H9 (cell line): ENCODE data around the gene ARMC12. TPM values are rescaled to one million over a fixed set of nuclear protein-coding genes. Genes with fewer than 3 reads are reported as not detected.

Experiments
- DNase-seq: peaks from one replicate; pipeline ENCODE4 v3.0.0-alpha.2; 2017
- H2AFZ ChIP-seq: one replicate; pipeline ENCODE4 v1.6.1; 2013; ENCODE audit warnings: mild to moderate bottlenecking, low read length, control low read depth, moderate library complexity
- H2AK5ac ChIP-seq: 2 replicates; pipeline ENCODE4 v1.6.1; 2013; ENCODE audit warnings: low read length, control low read depth, mixed read lengths; ENCODE audit not compliant: insufficient read length
- H2BK120ac ChIP-seq: one replicate; pipeline ENCODE4 v1.6.1; 2013; ENCODE audit warnings: low read depth, mild to moderate bottlenecking, low read length, control low read depth, inconsistent platforms; ENCODE audit not compliant: poor library complexity, severe bottlenecking
- H2BK12ac ChIP-seq: 2 replicates; pipeline ENCODE4 v1.6.1; 2013; ENCODE audit warnings: low read length, control low read depth, mixed read lengths, low read depth; ENCODE audit not compliant: insufficient read length
- H2BK15ac ChIP-seq: 2 replicates; pipeline ENCODE4 v1.6.1; 2013; ENCODE audit warnings: low read depth, low read length, control low read depth
- H2BK20ac ChIP-seq: one replicate; pipeline ENCODE4 v1.6.1; 2013; ENCODE audit warnings: low read depth, mild to moderate bottlenecking, low read length, control low read depth, inconsistent platforms; ENCODE audit not compliant: poor library complexity, severe bottlenecking
- H2BK5ac ChIP-seq: 2 replicates; pipeline ENCODE4 v1.6.1; 2013; ENCODE audit warnings: low read length, control low read depth, mixed read lengths; ENCODE audit not compliant: insufficient read length
- H3K14ac ChIP-seq: 2 replicates; pipeline ENCODE4 v1.6.1; 2013; ENCODE audit warnings: low read length, control low read depth; ENCODE audit not compliant: insufficient read depth
- H3K18ac ChIP-seq: 2 replicates; pipeline ENCODE4 v1.6.1; 2013; ENCODE audit warnings: low read depth, mild to moderate bottlenecking, mixed read lengths, low read length, control low read depth; ENCODE audit not compliant: insufficient read length
- H3K23ac ChIP-seq: 2 replicates; pipeline ENCODE4 v1.6.1; 2013; ENCODE audit warnings: low read length, control low read depth, mixed read lengths, low read depth; ENCODE audit not compliant: insufficient read length
- H3K23me2 ChIP-seq: 2 replicates; pipeline ENCODE4 v1.6.1; 2013; ENCODE audit warnings: low read depth, mild to moderate bottlenecking, mixed read lengths, low read length, control low read depth; ENCODE audit not compliant: insufficient read length, poor library complexity, severe bottlenecking
- H3K27ac ChIP-seq: 2 replicates; pipeline ENCODE4 v1.5.1; 2013; ENCODE audit warnings: low read length, control low read depth, mixed read lengths, low read depth; ENCODE audit not compliant: insufficient read length
- H3K27me3 ChIP-seq: 2 replicates; pipeline ENCODE4 v1.6.1; 2013; ENCODE audit warnings: low read length, control low read depth, inconsistent platforms; ENCODE audit not compliant: insufficient read depth
- H3K4ac ChIP-seq: 2 replicates; pipeline ENCODE4 v1.6.1; 2013; ENCODE audit warnings: low read depth, mild to moderate bottlenecking, control low read depth, inconsistent platforms, low read length, moderate library complexity
- H3K4me1 ChIP-seq: 2 replicates; pipeline ENCODE4 v1.6.1; 2013; ENCODE audit warnings: low read length, control low read depth, inconsistent platforms; ENCODE audit not compliant: insufficient read depth
- H3K4me2 ChIP-seq: 2 replicates; pipeline ENCODE4 v1.6.1; 2013; ENCODE audit warnings: low read length, control low read depth, mixed read lengths; ENCODE audit not compliant: insufficient read length, insufficient read depth
- H3K56ac ChIP-seq: 2 replicates; pipeline ENCODE4 v1.6.1; 2013; ENCODE audit warnings: low read depth, mild to moderate bottlenecking, mixed read lengths, low read length, control low read depth; ENCODE audit not compliant: insufficient read length
- H3K79me1 ChIP-seq: 2 replicates; pipeline ENCODE4 v1.6.1; 2013; ENCODE audit warnings: low read depth, mild to moderate bottlenecking, moderate library complexity, low read length, control low read depth, inconsistent platforms; ENCODE audit not compliant: insufficient read depth, poor library complexity, severe bottlenecking
- H3K79me2 ChIP-seq: 2 replicates; pipeline ENCODE4 v1.6.1; 2013; ENCODE audit warnings: low read length, control low read depth, inconsistent platforms; ENCODE audit not compliant: insufficient read depth
- H3K9ac ChIP-seq: 2 replicates; pipeline ENCODE4 v1.6.1; 2013; ENCODE audit warnings: low read length, control low read depth, mixed read lengths; ENCODE audit not compliant: insufficient read length; ENCODE audit errors: extremely low read depth
- H3K9me3 ChIP-seq: one replicate; pipeline ENCODE4 v1.6.1; 2013; ENCODE audit warnings: low read depth, low read length, inconsistent platforms; ENCODE audit not compliant: control insufficient read depth
- H3T11ph ChIP-seq: one replicate; pipeline ENCODE4 v1.6.1; 2013; ENCODE audit warnings: mild to moderate bottlenecking, low read length, control low read depth, inconsistent platforms
- H4K20me1 ChIP-seq: one replicate; pipeline ENCODE4 v1.6.1; 2013; ENCODE audit not compliant: control insufficient read depth, insufficient read length, insufficient read depth
- H4K5ac ChIP-seq: 2 replicates; pipeline ENCODE4 v1.6.1; 2013; ENCODE audit warnings: low read depth, mild to moderate bottlenecking, mixed read lengths, low read length, control low read depth; ENCODE audit not compliant: insufficient read length
- H4K8ac ChIP-seq: replicated peaks from 2 replicates; pipeline ENCODE4 v1.6.1; 2013; ENCODE audit warnings: low read length, control low read depth, mixed read lengths, low read depth; ENCODE audit not compliant: insufficient read length
- H4K91ac ChIP-seq: 2 replicates; pipeline ENCODE4 v1.6.1; 2013; ENCODE audit warnings: low read depth, mild to moderate bottlenecking, moderate library complexity, mixed read lengths, low read length, control low read depth; ENCODE audit not compliant: insufficient read length
- H3K27ac Mint-ChIP-seq, 3 experiments: 2 replicates in 2 of 3; 3 replicates in 1 of 3; pipeline ENCODE4 v1.8.0; 2020 to 2021; ENCODE audit warnings: mixed read lengths in 3 of 3, mild to moderate bottlenecking in 1 of 3, moderate library complexity in 1 of 3
- H3K27me3 Mint-ChIP-seq: 2 replicates; pipeline ENCODE4 v1.8.0; 2021; ENCODE audit warnings: low read depth, mild to moderate bottlenecking, moderate library complexity, mixed read lengths
- H3K36me3 Mint-ChIP-seq, 3 experiments: 2 replicates in 2 of 3; 3 replicates in 1 of 3; pipeline ENCODE4 v1.8.0; 2020 to 2021; ENCODE audit warnings: low read depth in 3 of 3, mixed read lengths in 3 of 3; ENCODE audit not compliant: insufficient read depth in 1 of 3
- H3K4me1 Mint-ChIP-seq, 2 experiments: 2 replicates each; pipeline ENCODE4 v1.8.0; 2020; ENCODE audit warnings: mixed read lengths in 2 of 2
- H3K4me3 Mint-ChIP-seq, 2 experiments: 2 replicates in 1 of 2; 3 replicates in 1 of 2; pipeline ENCODE4 v1.8.0; 2020 to 2021; ENCODE audit warnings: mild to moderate bottlenecking in 2 of 2, mixed read lengths in 2 of 2, moderate library complexity in 1 of 2
- H3K9me3 Mint-ChIP-seq, 2 experiments: 2 replicates in 1 of 2; 3 replicates in 1 of 2; pipeline ENCODE4 v1.8.0; 2020; ENCODE audit warnings: mild to moderate bottlenecking in 2 of 2, mixed read lengths in 2 of 2, moderate library complexity in 1 of 2
- WGBS: extraction: QIAGEN DNeasy Blood & Tissue Kit; methylation state at CpG from one replicate; pipeline ENCODE4 v1.1.7; 2013; ENCODE audit warnings: missing lambda C conversion rate, low lambda C conversion rate, mixed read lengths; ENCODE audit not compliant: insufficient read length; ENCODE audit errors: extremely low coverage; 5-methylcytosine and 5-hydroxymethylcytosine counted together
- total RNA-seq: library from RNA; stranded (reverse); gene quantifications from 2 replicates; pipeline ENCODE4 v1.2.1, GENCODE V29; 2021
- TF ChIP-seq, protein P1 (sequence below): fragments of 200-600 bp; sonication (generic); conservative IDR thresholded peaks from 3 replicates; pipeline ENCODE4 v1.8.0; 2021; ENCODE audit warnings: antibody characterized with exemption, mild to moderate bottlenecking

ARMC12 gene
- total RNA-seq, 1 experiment from 2014 or later: 1.7 TPM

GRCh38 chr6:35724059-35724458 lies 12.8 kb upstream of the ARMC12 start:
- Histone ChIP-seq H4K5ac (no peak overlapping the region), H3K18ac (no peak overlapping the region), H3K56ac (no peak overlapping the region), H2BK20ac (no peak overlapping the region), H4K20me1 (no peaks in the 10 kb centered on the region), H3T11ph (no peak overlapping the region), H2BK15ac (no peak overlapping the region), H3K23me2 (peaks cover 8% of the 10 kb centered on the region), H4K8ac (no peak overlapping the region), H3K9me3 (no peaks in the 10 kb centered on the region), H3K4me1 (peaks cover 19% of the 10 kb centered on the region; the same call in 1 of the 2 replicates), H3K4me2 (no peak overlapping the region), H2BK12ac (no peak overlapping the region), H3K79me1 (no peaks in the 10 kb centered on the region), H3K27me3 (peaks cover 2% of the 10 kb centered on the region; the same call in 1 of the 2 replicates), H3K14ac (no peak overlapping the region), H4K91ac (no peak overlapping the region), H3K23ac (no peak overlapping the region), H2BK5ac (no peak overlapping the region), H3K4ac (no peak overlapping the region), H2AK5ac (no peak overlapping the region), H2BK120ac (no peak overlapping the region), H2AFZ (no peak overlapping the region), H3K27ac (no peak overlapping the region), H3K9ac (no peak overlapping the region), H3K79me2 (no peaks in the 10 kb centered on the region)
- DNase-seq: no peak
- H3K4me3 Mint-ChIP-seq: no peak overlapping the region
- peaks cover 48 to 52% of the 10 kb centered on the region in 2 experiments for H3K4me1 Mint-ChIP-seq
- no peaks in the 10 kb centered on the region for H3K36me3 Mint-ChIP-seq
- TF ChIP-seq, protein P1, sequence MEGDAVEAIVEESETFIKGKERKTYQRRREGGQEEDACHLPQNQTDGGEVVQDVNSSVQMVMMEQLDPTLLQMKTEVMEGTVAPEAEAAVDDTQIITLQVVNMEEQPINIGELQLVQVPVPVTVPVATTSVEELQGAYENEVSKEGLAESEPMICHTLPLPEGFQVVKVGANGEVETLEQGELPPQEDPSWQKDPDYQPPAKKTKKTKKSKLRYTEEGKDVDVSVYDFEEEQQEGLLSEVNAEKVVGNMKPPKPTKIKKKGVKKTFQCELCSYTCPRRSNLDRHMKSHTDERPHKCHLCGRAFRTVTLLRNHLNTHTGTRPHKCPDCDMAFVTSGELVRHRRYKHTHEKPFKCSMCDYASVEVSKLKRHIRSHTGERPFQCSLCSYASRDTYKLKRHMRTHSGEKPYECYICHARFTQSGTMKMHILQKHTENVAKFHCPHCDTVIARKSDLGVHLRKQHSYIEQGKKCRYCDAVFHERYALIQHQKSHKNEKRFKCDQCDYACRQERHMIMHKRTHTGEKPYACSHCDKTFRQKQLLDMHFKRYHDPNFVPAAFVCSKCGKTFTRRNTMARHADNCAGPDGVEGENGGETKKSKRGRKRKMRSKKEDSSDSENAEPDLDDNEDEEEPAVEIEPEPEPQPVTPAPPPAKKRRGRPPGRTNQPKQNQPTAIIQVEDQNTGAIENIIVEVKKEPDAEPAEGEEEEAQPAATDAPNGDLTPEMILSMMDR: no peak
- no peak overlapping the region for H3K27ac Mint-ChIP-seq
- no peaks in the 10 kb centered on the region for H3K9me3 Mint-ChIP-seq
- WGBS: no CpG with 5 or more reads among the region's 4 CpGs
- H3K27me3 Mint-ChIP-seq: peaks cover 25% of the 10 kb centered on the region
